Esophagus muscularis mucosa (tissue), 4 donors: ENCODE data around the gene SLC7A14. TPM values are rescaled to one million over a fixed set of nuclear protein-coding genes. Genes with fewer than 3 reads are reported as not detected.

ENCODE experiments used
- DNase-seq: peaks from one replicate; pipeline ENCODE4 v3.0.0-alpha.2; 2017; ENCODE audit errors: extremely low spot score
- H3K27ac ChIP-seq, 4 donors: fragments of 200-600 bp; sonication (generic); replicated peaks in 1 of 4; 1 replicate in 3 of 4; 2 replicates in 1 of 4; pipeline ENCODE4 v1.5.1; 2016 to 2019; ENCODE audit warnings: mild to moderate bottlenecking in 1 of 4
- H3K27me3 ChIP-seq, 4 donors: fragments of 200-600 bp; sonication (generic); one replicate each; pipeline versions ENCODE4 v1.5.1 to v1.6.0; 2016 to 2019
- H3K36me3 ChIP-seq, 4 donors: fragments of 200-600 bp; sonication (generic); one replicate each; pipeline ENCODE4 v1.5.1; 2016 to 2019
- H3K4me1 ChIP-seq, 4 donors: fragments of 200-600 bp; sonication (generic); one replicate each; pipeline ENCODE4 v1.5.1; 2016 to 2019
- H3K4me3 ChIP-seq, 4 donors: fragments of 200-600 bp; sonication (generic); 1 replicate in 2 of 4; 2 replicates in 2 of 4; pipeline ENCODE4 v1.5.1; 2016 to 2019; ENCODE audit warnings: mild to moderate bottlenecking in 4 of 4, moderate library complexity in 1 of 4
- H3K9me3 ChIP-seq, 4 donors: fragments of 200-600 bp; sonication (generic); 1 replicate in 3 of 4; 2 replicates in 1 of 4; pipeline ENCODE4 v1.5.1; 2016 to 2019
- EP300 ChIP-seq: sonication (generic); formaldehyde crosslinking; IDR thresholded peaks from one replicate; pipeline ENCODE4 v1.6.1; 2017; ENCODE audit warnings: antibody characterized with exemption
- POLR2A ChIP-seq: fragments of 450-650 bp; IDR thresholded peaks from one replicate; pipeline ENCODE4 v1.6.1; 2017; ENCODE audit warnings: antibody characterized with exemption, moderate library complexity, mild to moderate bottlenecking, low read depth
- POLR2AphosphoS5 ChIP-seq, 2 donors: sonication (generic); formaldehyde crosslinking; IDR thresholded peaks; one replicate each; pipeline ENCODE4 v1.6.1; 2017; ENCODE audit warnings: antibody characterized with exemption in 2 of 2
- WGBS: methylation state at CpG from one replicate; pipeline ENCODE4 v1.1.5; 2018; 5-methylcytosine and 5-hydroxymethylcytosine counted together
- intact Hi-C: fragments of 100-400 bp; cut with DNase I; formaldehyde crosslinking; loops from one replicate; pipeline ENCODE4 v1.15.1; 2023
- total RNA-seq, 4 donors: library from RNA; depleted of rRNA; stranded (reverse); fragments of >200 nt; gene quantifications; one replicate each; pipeline versions ENCODE4 v1.1.0 to v1.2.1, GENCODE V29; 2016
- TF ChIP-seq, protein P1 (sequence below), 3 experiments: fragments of 200-600 bp in 2 of 3; fragments of 450-650 bp in 1 of 3; sonication (generic) in 2 of 3; IDR thresholded peaks; one replicate each; pipeline ENCODE4 v1.5.1; 2017 to 2019; ENCODE audit warnings: antibody characterized with exemption in 3 of 3, mild to moderate bottlenecking in 2 of 3, moderate library complexity in 1 of 3

The SLC7A14 gene
- total RNA-seq, 4 donors from 2014 or later, result 0.42 to 1.3 (median 0.58) TPM

DNA sequence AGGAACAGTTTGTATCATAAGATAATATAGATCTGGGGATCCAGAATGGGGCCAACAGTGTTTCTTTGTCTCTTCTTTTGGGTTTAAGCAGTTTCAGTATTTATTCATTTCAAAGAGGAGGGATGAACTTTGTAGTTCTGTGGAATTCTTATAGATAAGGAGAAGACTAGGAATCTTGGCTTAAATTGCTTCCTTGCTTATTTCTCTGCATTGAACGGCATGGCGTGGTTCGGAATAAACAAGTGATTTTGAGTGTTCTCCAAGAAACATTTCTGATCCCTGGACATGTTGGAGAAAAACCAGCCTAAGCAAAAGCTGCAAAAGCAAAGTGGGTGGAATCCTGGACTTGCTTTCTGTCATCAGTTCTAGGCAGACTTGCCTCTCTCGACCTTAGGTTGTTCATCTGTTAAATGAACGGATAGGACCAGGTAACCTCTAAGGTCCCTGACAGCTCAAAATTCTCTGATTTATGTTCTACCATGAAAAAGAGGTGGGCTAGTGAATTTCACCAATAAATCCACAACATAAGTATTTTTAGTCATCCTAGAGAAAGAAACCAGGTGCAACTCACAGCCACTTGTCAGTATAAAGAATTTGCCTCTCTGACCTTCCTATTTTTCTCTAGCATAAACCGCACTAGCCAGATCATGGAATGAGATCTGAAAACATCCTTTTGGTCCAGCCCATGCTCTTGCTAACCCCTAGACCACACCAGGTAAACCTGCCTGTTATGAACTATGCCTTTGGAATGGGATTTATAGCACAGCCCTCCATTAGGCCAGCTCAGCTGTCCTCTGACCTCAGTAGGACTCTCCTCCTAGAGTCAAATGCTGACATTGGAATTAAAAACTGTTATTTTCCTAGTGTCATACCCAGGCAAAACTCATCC is 88.4 kb downstream of the SLC7A14 start:
- TF ChIP-seq, protein P1, sequence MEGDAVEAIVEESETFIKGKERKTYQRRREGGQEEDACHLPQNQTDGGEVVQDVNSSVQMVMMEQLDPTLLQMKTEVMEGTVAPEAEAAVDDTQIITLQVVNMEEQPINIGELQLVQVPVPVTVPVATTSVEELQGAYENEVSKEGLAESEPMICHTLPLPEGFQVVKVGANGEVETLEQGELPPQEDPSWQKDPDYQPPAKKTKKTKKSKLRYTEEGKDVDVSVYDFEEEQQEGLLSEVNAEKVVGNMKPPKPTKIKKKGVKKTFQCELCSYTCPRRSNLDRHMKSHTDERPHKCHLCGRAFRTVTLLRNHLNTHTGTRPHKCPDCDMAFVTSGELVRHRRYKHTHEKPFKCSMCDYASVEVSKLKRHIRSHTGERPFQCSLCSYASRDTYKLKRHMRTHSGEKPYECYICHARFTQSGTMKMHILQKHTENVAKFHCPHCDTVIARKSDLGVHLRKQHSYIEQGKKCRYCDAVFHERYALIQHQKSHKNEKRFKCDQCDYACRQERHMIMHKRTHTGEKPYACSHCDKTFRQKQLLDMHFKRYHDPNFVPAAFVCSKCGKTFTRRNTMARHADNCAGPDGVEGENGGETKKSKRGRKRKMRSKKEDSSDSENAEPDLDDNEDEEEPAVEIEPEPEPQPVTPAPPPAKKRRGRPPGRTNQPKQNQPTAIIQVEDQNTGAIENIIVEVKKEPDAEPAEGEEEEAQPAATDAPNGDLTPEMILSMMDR (IDR thresholded peaks at IDR 0.05), result no peak
- TF ChIP-seq POLR2A (no peak), POLR2AphosphoS5 (IDR thresholded peaks at IDR 0.05) (no peak)
- Histone ChIP-seq H3K27ac (no peak overlapping the region), H3K9me3 (no peaks in the 10 kb centered on the region), H3K4me1 (peaks cover 0 to 2% (median 0%) of the 10 kb centered on the region in 4 donors), H3K36me3 (no peaks in the 10 kb centered on the region), H3K27me3 (no peaks in the 10 kb centered on the region), H3K4me3 (no peak overlapping the region)
- intact Hi-C loops, result no loop called here
- WGBS, result 67% methylated on average over 6 of the region's 6 CpGs
- DNase-seq, result no peak

DNA sequence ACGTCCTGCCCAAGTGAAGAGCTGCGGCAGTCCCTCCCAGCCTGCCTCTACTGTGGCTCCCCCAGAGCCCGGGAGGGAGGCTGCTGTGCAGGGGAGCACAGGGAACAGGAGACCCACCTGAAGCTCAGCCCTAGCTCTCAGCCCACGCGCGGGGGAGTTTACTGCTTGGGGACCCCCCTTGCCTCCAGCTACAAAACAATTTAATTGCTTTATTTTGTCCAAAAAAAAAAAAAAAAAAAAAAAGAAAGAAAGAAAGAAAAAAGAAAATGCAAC is 89.1 kb downstream of the SLC7A14 start:
- H3K27ac ChIP-seq, result no peak overlapping the region
- no peak for DNase-seq
- no peaks in the 10 kb centered on the region for H3K36me3 ChIP-seq
- H3K27me3 ChIP-seq, result no peaks in the 10 kb centered on the region
- H3K4me3 ChIP-seq, result no peak overlapping the region
- intact Hi-C loops, result no loop called here
- no peaks in the 10 kb centered on the region for H3K4me1 ChIP-seq
- TF ChIP-seq, protein P1 (IDR thresholded peaks at IDR 0.05), result no peak
- TF ChIP-seq POLR2AphosphoS5 (IDR thresholded peaks at IDR 0.05), result no peak
- no peak for TF ChIP-seq POLR2A
- no peak for TF ChIP-seq EP300
- WGBS, result 95% methylated on average over 4 of the region's 6 CpGs
- H3K9me3 ChIP-seq, result no peaks in the 10 kb centered on the region

- H3K4me3 ChIP-seq, result no peak overlapping the region
- H3K36me3 ChIP-seq, result no peaks in the 10 kb centered on the region
- intact Hi-C loops, result no loop called here
- no peaks in the 10 kb centered on the region for H3K4me1 ChIP-seq
- WGBS, result 90% methylated on average over 39 of the region's 40 CpGs
- no peaks in the 10 kb centered on the region for H3K27me3 ChIP-seq
- H3K9me3 ChIP-seq, result no peaks in the 10 kb centered on the region
- H3K27ac ChIP-seq, result no peak overlapping the region
- no peak for TF ChIP-seq POLR2AphosphoS5 (IDR thresholded peaks at IDR 0.05)
- no peak for DNase-seq
Measured at GRCh38 chr3:170496026-170496867, 89.6 kb downstream of the SLC7A14 start.

DNA sequence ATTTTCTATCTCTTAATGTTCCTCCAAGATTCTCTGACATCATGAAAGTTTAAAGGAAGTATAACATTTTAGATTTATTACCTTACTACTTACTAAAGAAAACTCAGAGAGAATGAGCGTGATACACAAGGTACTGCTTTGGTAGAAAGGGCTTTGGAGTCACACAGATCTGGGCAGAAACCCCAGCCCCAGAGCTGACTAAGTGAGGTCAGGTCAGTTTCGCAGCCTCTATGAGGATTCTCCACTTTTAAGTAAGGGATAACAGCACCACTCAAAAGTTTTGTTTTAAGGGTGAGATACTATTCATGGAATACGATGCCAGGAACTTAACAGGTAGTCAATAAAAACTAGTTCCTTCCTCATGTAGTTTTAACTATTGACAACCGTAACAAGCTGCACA is 91.1 kb downstream of the SLC7A14 start:
- Histone ChIP-seq H3K27me3 (no peaks in the 10 kb centered on the region), H3K4me1 (no peaks in the 10 kb centered on the region), H3K9me3 (no peaks in the 10 kb centered on the region), H3K4me3 (no peak overlapping the region), H3K36me3 (no peaks in the 10 kb centered on the region), H3K27ac (no peak overlapping the region)
- intact Hi-C loops, result no loop called here
- 87% methylated on average over 4 of the region's 4 CpGs for WGBS
- TF ChIP-seq POLR2AphosphoS5 (IDR thresholded peaks at IDR 0.05) (no peak), EP300 (no peak), POLR2A (no peak)
- TF ChIP-seq, protein P1 (IDR thresholded peaks at IDR 0.05), result no peak
- DNase-seq, result no peak

DNA sequence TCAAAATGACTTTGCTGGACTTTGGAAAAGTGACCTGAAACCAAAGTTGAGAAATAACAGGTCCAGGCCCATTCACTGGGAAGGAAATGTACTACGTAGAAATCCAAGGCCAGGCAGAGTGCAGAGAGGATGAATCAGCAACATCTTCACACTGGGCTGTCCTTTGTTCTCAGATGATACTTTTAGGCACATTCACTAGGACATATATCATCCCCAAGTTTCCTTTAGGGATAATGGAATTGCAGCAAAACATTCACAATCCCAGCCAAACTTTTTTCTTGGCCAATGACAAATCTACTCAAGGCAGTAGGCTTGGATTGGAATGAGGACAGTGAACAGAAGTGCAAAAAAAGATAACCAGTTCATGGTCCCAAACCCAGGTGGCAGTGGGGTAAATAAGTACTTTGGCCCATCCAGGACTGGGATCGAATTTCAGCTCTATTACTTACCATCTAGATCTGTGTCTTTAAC is 92.1 kb downstream of the SLC7A14 start:
- TF ChIP-seq POLR2AphosphoS5 (IDR thresholded peaks at IDR 0.05) (no peak), EP300 (no peak), POLR2A (no peak)
- TF ChIP-seq, protein P1 (IDR thresholded peaks at IDR 0.05), result no peak
- intact Hi-C loops, result no loop called here
- no peak for DNase-seq
- H3K9me3 ChIP-seq, result no peaks in the 10 kb centered on the region
- no peak overlapping the region for H3K4me3 ChIP-seq
- no peaks in the 10 kb centered on the region for H3K27me3 ChIP-seq
- 81% methylated on average over 2 of the region's 2 CpGs for WGBS
- no peaks in the 10 kb centered on the region for H3K36me3 ChIP-seq
- H3K4me1 ChIP-seq, result no peaks in the 10 kb centered on the region
- no peak overlapping the region for H3K27ac ChIP-seq
